GM19238 (cell line): ENCODE results near the gene DNAH14.
A peak's percentile ranks its signal among the peaks of the same experiment; 100 is the strongest.

Experiments used
- DNase-seq: peaks from one replicate; pipeline ENCODE4 v3.0.0; 2011; ENCODE audit warnings: low spot score; ENCODE audit not compliant: insufficient read length

The DNAH14 gene

DNA sequence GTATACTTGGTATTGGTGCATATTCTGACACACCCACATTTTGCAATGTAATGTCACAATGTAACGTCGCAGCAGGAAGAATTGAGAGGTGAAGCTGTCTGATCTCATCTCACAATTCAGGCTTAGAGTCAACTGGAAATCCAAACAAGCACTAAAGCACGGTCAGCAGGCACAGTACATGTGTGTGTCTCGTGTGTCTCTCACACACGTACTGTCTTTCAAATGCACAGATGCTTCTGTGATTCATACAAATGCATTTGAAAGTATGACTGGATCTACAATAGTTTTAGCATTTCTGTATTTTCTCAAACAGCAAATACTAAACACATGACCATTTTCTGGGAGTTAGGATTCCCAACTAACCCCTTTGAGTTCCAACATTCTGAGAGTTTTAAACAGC, 471.5 kb downstream of the DNAH14 start:
- no peak for DNase-seq

GRCh38 chr1:225406976-225407725, 477.7 kb downstream of the DNAH14 start:
- no peak for DNase-seq

DNA sequence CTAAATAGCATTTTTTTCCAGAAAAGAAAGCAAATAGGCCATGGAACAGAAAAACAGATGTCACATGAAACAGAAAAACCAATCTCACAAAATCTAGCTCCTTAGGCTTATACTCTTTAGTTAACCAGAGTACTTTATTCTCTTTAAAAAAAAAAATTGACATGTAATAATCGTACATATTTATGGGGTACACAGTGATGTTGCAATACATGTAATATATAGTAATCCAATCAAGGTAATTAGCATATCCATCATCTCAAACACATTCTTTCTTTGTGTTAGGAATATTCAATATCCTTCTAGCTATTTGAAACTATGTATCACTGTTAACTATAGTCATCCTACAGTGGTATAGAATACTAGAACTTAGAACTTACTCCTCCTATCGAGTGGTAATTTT, 478.3 kb downstream of the DNAH14 start:
- DNase-seq = no peak

DNA sequence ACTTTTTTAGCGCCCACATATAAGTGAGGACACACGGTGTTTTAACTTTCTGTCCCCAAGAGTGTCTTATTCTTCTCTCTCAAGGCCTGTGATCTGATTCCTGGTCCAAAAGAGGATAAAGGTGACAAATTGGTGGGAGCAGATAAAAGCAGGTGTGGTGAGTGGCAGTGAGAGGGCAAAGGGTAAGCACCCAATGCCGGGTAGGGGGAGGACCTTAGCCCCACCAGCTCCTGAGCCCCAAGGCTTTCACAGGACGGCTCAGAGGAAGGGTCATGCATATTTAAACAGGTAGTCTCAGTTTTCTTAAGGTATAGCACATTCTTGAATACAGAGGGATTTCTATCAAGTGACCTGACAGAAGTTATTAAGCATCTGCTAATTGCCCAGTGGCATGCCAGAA, 478.8 kb downstream of the DNAH14 start:
- DNase-seq = no peak

DNA sequence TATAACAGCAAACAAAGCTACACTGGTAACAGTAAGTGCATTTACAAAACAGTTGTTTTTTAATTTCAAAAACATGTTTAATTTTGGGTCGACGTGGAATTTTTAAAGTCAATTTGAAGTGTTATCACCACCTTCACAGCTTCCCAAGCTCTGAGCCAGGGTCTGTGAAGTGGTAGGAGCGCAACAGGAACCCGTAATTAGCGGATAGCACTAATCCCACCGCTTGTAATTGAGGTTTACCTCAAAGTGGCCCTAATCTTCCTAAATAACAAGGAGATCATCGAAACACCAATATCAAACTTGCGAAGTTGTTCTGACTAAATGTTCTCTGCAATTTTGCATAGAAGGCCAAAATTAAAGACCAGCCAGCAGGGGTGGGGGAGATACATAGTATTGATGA, 479.6 kb downstream of the DNAH14 start:
- DNase-seq = no peak

- DNase-seq = no peak
Observed at GRCh38 chr1:225410036-225410435, 480.6 kb downstream of the DNAH14 start.

GRCh38 chr1:225412321-225412720, 482.8 kb downstream of the DNAH14 start:
- no peak for DNase-seq

DNA sequence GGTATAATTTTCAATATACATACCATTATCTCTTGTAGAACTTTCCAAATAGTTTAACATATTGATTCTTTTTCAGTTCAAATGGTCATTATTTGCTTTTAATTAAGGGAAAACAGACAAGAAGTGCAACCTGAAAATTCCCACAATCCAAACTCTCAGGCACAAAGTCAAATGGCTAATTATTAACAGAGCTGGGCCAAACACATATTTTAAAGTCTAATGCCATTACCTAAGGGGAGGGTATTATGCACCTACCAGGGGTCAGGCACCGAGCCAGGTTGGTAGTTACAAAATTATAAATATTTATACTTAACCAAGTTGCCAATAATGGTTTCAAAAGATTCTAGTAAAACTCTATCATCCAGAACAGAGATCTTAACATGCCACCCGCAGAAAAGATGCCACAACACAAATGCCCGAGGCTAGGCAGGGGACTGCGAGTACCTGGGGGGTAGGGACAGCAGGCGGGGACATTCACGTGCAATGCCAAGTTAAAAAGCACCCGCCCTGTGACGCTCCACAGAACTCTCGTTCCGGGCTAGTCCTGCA, 483.4 kb downstream of the DNAH14 start:
- DNase-seq = no peak

GRCh38 chr1:225413708-225414375, 484.4 kb downstream of the DNAH14 start:
- no peak for DNase-seq

- no peak for DNase-seq
Observed at GRCh38 chr1:225415307-225415706, 485.8 kb downstream of the DNAH14 start.

DNA sequence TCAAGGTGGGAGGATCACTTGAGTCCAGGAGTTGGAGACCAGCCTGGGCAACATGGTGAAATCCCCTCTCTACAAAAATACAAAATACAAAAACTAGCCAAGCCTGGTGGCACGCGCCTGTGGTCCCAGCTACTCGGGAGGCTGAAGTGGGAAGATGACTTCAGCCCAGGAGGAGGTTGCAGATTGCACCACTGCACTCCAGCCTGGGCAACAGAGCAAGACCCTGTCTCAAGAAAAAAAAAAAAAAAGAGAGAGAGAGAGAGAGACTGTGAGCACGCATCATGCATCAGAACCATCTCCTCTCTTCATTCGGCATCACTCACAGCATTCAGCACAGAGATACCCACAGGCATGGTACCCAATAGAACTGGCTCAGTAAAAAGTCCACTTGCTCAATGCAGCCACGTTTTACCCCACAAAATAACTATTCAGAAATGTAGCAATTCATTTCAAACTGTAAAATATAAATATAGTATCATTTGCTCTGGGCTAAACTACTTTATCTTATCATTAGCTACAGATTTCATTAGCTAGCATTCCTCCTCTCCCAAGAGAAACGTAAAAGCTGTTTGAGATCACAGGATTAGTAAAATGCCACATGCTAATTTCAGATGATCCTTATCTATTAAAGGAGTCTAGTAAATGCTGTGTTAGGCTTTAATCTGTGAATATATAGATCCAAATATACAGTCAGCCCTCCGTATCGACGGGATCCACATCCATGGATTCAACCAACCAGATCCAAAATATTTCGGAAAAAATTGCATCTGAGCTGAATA, 486.7 kb downstream of the DNAH14 start:
- DNase-seq = no peak

DNA sequence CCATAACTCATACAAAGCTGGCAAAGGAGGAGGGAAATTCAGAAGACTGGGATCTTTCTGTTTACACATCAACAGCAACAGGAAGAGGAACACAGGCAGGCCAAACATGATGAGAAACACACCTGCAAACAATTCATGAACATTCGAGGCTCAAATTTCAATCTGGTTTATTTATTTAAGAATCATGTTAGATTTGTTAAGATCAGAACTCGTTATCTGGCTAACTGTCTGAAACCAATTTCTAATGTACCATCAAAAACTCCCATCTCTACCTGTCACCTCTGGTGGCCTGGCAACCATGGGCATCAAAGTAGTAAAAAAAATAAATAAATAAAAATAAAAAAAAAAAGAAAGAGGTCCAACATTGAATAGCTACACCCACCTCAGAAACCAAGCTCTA, 488.6 kb downstream of the DNAH14 start:
- no peak for DNase-seq

DNA sequence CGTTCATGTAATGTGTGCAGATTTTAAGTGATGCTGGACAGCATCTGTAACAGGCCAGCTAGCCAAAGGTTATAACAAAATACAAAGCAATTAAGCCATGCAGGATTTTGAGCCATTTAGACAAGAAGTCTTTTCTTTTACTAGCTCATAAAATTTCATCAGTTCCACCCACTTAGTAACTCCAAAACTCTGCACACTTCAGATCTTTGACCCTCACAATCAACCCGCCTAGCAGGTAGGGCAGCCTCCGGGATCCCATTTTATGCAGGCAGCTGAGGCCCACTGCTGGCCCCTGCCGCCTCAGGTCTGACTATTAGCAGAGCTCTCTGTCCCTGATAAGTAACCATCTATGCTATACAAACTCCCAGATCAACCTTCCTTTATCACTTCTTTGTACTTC, 489.1 kb downstream of the DNAH14 start:
- DNase-seq = no peak

GRCh38 chr1:225422031-225422605, 492.6 kb downstream of the DNAH14 start:
- DNase-seq = no peak

- DNase-seq = no peak
Observed at GRCh38 chr1:225422795-225423517, 493.5 kb downstream of the DNAH14 start.

DNA sequence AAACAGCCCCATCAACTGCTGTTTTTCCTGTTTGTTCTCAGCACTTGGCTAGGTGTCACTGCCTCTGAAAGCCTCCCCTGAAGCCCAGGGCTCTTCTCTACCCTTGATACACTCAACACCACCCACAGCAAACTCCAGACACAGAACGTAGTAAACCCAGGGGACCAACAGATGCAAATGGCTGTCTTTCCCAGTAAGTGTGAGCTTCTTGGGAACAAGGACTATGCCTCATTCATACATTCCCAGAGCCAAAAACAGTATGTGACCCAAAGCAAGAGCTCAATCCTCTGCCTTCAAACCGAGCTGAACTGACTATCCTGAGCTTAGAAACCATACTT, 494.0 kb downstream of the DNAH14 start:
- no peak for DNase-seq

DNA sequence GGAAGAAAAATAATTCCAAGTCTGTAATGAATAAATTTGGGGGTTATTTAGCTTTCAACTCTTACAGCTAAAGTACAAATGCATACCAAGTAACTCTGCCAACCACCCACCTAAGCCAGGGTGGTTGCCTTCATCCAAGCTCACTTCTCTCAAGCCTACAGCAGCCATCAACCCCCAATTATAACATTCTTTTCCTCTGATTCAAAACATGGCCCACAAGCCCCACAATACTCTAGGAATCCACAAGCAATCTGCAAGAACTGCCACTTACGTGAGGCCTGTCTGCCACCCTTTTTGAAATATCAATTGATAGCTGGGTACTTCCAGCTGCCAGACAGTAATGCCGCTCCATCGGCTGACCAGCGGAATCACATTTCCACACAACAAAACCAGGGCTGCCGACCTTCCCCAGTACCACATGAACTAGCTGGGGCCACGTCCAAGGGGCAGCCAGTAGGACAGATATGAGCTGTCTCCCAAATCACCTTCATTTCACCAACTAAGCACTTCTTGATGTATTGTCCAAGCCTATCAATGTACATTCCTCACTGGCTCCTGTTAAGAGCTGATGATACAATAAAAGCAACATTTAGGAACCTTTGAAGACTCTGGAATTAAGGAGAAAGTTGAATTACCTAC, 495.2 kb downstream of the DNAH14 start:
- no peak for DNase-seq

- no peak for DNase-seq
Observed at GRCh38 chr1:225425201-225425786, 495.8 kb downstream of the DNAH14 start.

DNA sequence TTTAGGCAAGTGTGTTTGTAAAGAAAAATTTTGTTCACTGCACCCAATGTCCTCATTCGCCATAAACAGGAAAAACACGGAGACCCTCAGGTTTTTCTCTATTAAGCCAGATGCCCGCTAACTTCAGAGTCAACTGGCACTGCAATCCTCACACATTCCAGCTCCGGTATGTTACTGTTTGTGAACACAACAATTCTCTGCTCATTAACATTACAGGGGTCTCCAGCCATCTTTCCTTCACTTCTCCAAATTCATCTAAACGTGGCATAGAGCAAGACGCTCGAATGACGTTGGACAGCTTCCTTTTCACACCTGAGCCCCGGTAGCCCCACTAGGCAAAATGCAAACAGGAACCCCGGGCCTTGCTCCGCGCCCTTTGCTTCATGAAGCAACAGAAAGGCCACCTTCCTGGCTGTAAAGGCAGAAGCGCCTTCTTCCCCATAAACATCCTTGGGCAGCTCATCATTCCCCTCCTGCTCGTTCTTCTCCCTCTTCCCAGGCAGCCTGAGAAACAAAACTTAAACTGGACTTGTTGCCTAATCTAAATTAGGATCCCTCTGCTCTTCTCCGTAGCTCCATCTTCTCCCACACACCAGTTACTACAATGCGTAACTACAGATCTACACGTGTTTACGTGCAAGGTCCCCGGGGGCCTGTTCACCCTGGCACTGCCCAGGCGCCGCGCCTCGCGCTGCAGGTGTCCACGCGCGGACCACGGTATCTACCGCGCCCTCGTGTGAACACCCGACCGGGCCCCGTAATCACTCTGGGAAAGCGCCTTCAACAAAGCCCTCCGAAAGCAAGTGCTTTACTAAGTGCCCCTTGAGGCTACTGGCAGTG, 497.1 kb downstream of the DNAH14 start:
- peak; percentile 31 for DNase-seq
